VCaP (cell line): ENCODE measurements around the gene PNPLA3.

ENCODE experiments used
- H3K27ac ChIP-seq: fragments of 450-650 bp; 2 replicates; pipeline ENCODE4 v1.5.1; 2017
- TF ChIP-seq, protein P1 (sequence below): fragments of 450-650 bp; conservative IDR thresholded peaks from 2 replicates; pipeline ENCODE4 v1.5.1; 2017; ENCODE audit warnings: mild to moderate bottlenecking, moderate library complexity

The PNPLA3 gene

DNA sequence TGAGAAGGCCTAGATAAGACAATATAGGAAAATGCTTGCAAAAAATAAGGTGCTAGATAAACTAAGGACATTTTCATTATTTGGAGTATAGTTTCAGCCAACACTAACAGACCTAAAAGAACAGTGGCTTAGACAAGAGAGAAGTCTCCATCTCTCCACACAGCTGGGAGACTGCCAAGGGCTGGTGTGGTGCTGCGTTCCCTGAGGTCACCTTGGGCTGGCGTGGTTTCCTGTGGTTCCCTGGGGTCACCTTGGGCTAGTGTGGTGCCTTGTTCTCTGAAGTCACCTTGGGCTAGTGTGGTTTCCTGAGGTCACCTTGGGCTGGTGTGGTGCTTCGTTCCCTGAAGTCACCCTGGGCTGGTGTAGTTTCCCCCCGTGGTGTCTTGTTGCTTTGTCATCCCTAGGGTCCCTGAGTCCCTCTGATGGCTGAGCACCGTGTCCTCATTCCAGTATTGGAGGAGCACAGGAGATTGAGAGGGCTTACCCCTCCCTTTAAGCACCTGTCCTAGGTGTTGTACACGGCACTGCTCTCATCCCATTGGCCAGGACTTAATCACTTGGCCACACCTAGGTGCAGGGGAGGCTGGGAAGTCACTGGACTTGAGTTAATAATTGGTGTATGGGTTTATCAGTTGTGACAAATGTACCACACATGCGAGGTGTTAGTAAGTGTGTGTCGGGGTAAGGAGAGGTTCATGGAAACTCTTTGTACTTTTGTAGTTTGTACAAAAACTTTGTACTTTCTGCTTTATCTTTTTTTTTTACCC lies 46.6 kb downstream of the PNPLA3 start:
- no peak overlapping the region for H3K27ac ChIP-seq
- TF ChIP-seq, protein P1, sequence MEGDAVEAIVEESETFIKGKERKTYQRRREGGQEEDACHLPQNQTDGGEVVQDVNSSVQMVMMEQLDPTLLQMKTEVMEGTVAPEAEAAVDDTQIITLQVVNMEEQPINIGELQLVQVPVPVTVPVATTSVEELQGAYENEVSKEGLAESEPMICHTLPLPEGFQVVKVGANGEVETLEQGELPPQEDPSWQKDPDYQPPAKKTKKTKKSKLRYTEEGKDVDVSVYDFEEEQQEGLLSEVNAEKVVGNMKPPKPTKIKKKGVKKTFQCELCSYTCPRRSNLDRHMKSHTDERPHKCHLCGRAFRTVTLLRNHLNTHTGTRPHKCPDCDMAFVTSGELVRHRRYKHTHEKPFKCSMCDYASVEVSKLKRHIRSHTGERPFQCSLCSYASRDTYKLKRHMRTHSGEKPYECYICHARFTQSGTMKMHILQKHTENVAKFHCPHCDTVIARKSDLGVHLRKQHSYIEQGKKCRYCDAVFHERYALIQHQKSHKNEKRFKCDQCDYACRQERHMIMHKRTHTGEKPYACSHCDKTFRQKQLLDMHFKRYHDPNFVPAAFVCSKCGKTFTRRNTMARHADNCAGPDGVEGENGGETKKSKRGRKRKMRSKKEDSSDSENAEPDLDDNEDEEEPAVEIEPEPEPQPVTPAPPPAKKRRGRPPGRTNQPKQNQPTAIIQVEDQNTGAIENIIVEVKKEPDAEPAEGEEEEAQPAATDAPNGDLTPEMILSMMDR: no peak

DNA sequence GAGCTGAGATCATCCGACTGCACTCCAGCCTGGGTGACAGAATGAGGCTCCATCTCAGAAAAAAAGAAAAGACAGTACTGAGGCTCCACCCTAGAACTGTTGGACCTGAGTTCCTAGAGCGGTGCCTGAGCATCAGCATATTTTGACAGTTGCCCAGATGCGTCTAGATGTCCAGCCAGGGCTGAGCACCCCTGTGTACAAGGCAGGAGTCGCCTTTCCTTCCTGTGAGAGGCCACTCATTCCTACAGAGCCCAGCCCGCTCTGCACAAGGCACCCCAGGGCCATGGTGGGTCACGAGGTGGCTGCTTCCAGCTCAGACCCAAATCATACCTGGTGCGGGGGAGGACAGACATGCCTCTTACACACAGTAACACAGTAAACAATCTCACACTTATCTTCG lies 47.5 kb downstream of the PNPLA3 start:
- H3K27ac ChIP-seq: no peak overlapping the region
- TF ChIP-seq, protein P1: no peak

DNA sequence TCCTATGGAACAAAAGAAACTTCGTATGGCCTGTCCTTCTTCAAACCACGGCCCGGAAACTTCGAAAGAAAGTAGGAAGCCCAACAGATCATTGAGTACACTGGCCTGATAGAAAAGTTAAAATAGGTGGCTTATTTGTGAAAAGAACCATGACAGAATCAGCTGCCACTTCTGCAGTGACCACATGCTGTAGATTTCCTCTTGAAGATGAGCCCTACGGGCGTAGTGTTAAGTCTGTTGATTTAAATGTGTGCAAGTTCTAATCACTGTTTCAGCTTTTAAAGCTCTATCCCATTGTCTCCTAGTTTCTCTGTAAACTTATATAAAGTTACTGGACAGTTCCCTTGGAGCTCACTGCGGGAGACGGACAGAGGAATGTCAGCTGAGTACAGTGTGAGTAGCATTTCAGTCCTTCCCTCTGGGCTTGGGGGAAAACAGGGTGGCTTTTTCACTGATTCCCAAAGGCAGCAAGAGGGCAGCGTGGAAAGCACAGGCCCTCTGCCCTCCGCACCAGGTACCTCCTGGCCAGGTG lies 49.4 kb downstream of the PNPLA3 start:
- TF ChIP-seq, protein P1: no peak

DNA sequence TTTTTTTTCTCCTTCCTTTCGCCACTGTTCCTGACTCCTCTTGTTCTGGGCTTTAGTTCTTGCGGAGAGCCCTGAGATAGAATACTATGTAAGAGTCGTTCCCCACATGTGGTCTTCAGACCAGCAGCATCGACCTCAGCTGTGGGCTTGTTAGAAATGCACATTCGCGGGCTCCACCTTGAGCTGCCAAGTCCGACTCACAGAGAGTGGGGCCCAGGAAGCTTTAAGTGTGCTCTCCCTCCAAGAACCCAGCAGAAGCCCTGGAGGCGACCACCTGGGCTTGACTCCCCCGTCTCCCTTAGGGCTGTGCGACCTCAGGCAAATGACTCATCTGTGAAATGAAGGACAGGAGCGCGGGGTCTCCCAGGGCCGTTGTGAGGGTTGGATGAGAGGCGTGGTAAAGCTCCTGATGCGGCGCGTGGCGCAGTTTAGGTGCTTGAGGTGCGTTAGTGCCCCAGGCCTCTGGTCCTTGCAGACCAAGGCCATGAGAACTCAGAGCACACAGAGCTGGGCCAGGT lies 50.5 kb downstream of the PNPLA3 start:
- TF ChIP-seq, protein P1: no peak

More for the DNA sequence above, 49.4 kb downstream of the PNPLA3 start:
- no peak overlapping the region for H3K27ac ChIP-seq

DNA sequence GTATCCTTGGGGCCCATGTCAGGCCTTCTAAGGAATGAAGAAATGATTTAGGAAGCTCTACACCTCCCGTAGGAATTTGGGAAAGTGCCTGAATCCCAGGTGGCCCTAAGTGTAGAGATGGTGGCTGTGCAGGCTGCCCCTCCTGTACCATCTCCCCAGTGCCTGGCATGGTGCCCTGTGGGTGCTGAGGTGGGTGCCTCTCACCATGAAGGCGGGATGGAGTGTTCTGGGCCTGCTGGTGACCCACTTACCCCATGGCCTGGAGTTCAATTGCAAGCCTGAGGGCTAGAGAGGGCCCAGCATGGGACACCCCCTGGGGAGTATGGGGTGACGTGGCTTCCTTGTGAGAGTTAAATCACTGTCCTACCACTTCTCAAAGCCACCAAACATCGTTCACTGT lies 51.4 kb downstream of the PNPLA3 start:
- TF ChIP-seq, protein P1: no peak
- H3K27ac ChIP-seq: no peak overlapping the region

More for the DNA sequence above, 50.5 kb downstream of the PNPLA3 start:
- H3K27ac ChIP-seq: no peak overlapping the region

DNA sequence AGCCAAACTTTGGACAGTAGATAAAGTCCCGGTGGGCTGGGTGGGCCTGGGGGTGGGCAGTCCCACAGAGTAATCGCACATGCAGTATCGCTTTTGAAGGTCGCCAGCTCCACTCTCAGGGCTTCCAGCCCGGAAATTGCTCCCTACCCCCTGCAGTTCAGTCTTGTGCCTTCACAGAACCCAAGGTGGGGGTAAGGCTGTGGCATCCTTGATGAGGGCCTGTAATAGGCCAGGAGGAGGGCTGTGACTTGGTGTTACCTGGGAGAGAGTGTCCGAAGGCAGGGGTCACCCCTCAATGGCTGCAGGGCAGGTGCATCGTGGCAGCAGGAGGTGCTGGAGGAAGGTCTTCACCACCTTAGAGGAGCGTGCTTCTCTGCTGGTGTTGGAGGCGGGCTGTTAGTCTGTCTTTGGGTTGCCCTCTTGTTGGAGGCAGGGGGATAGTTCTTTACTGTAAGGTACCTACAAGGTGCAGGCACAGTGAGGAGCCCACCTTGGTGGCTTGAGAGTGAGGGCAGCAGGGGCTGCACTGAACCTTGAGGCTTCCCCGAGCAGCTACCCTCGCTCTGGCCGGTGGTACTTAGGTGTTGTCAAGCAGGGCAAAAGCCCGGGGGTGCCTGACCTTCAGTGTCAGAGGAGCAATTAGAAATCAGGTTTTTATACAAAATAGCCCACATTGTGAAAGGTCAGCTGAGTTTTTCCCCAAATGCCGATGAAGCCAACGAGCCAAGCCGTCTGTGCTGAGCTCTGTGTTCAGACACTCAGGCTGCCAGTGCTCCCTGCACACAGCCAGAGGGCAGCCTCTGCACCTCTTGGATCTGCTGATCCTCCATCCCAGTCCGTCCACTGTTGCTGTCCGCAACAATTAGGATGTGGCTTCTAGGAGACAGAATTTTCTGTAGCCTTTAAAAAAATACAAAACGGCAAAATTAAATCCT lies 53.5 kb downstream of the PNPLA3 start:
- no peak overlapping the region for H3K27ac ChIP-seq
- TF ChIP-seq, protein P1: peak; percentile 40; the same call in 1 of the 2 replicates

DNA sequence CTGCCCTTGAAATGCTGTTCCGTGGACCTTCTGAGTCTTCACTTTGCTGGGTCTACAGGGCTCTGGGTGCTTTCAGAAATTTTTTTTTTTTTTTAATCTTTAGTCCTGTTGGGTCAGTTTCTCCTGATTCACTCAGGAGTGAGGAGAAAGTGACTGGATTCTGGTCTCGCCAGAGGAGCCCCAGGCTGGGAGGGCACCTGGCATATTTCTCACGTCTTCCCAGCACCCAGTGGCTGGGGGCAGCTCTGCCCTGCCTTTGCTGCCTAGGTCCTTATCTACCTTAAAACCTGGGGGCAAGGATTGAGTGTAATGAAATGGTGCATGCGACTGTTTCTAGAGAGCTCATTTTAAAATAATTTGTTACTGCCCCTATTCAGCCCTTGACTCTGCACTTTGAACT lies 55.0 kb downstream of the PNPLA3 start:
- H3K27ac ChIP-seq: no peak overlapping the region
- TF ChIP-seq, protein P1: no peak
